Thyroid gland (tissue), 4 donors: ENCODE data around the gene ZNF688. TPM values are rescaled to one million over a fixed set of nuclear protein-coding genes. Genes with fewer than 3 reads are reported as not detected.
A peak's percentile ranks its signal among the peaks of the same experiment; 100 is the strongest.

Source experiments
- DNase-seq, 2 donors: peaks; one replicate each; pipeline ENCODE4 v3.0.0-alpha.2; 2019
- H3K27ac ChIP-seq, 3 donors: fragments of 200-600 bp; sonication (generic); 1 replicate in 2 of 3; 2 replicates in 1 of 3; pipeline ENCODE4 v1.5.1; 2016 to 2019; ENCODE audit warnings: mild to moderate bottlenecking in 1 of 3, moderate library complexity in 1 of 3
- H3K27me3 ChIP-seq: fragments of 200-600 bp; sonication (generic); one replicate; pipeline ENCODE4 v1.5.1; 2019
- H3K36me3 ChIP-seq, 2 donors: fragments of 200-600 bp; sonication (generic); one replicate each; pipeline ENCODE4 v1.5.1; 2016 to 2019
- H3K4me1 ChIP-seq, 2 donors: fragments of 200-600 bp; sonication (generic); one replicate each; pipeline ENCODE4 v1.5.1; 2017 to 2019
- H3K4me3 ChIP-seq, 3 donors: fragments of 200-600 bp; sonication (generic); replicated peaks in 1 of 3; 1 replicate in 2 of 3; 2 replicates in 1 of 3; pipeline ENCODE4 v1.5.1; 2016; ENCODE audit warnings: mild to moderate bottlenecking in 1 of 3
- H3K9me3 ChIP-seq: fragments of 200-600 bp; sonication (generic); one replicate; pipeline ENCODE4 v1.5.1; 2017
- CTCF ChIP-seq, 6 experiments: fragments of 200-600 bp in 3 of 6; fragments of 450-650 bp in 3 of 6; sonication (generic) in 3 of 6; IDR thresholded peaks; one replicate each; pipeline ENCODE4 v1.5.1; 2016 to 2019; ENCODE audit warnings: antibody characterized with exemption in 6 of 6, mild to moderate bottlenecking in 2 of 6, inconsistent platforms in 1 of 6, moderate library complexity in 1 of 6
- POLR2A ChIP-seq, 2 donors: fragments of 450-650 bp; IDR thresholded peaks; one replicate each; pipeline ENCODE4 v1.6.1; 2017; ENCODE audit warnings: antibody characterized with exemption in 2 of 2, mild to moderate bottlenecking in 2 of 2, moderate library complexity in 1 of 2
- WGBS, 2 donors: methylation state at CpG; one replicate each; pipeline ENCODE4 v1.1.5; 2017; 5-methylcytosine and 5-hydroxymethylcytosine counted together
- intact Hi-C: fragments of 100-400 bp; cut with DNase I; formaldehyde crosslinking; loops from one replicate; pipeline ENCODE4 v1.15.1; 2023
- small RNA-seq: library from RNA; depleted of rRNA; stranded (forward); fragments of <200 nt; gene quantifications from one replicate; pipeline ENCODE3, GENCODE V24; 2016
- total RNA-seq, 4 donors: library from RNA; depleted of rRNA; stranded (reverse); fragments of >200 nt; gene quantifications; one replicate each; pipeline ENCODE4 v1.2.3, GENCODE V29; 2016

ZNF688 gene
- total RNA-seq, 4 donors from 2014 or later = 10.6 to 26.1 (median 16.5) TPM

GRCh38 chr16:30521873-30522641 lies 49.5 kb downstream of the ZNF688 start:
- no peaks in the 10 kb centered on the region for H3K9me3 ChIP-seq
- peak in 1 of 2 donors; percentile 5 for DNase-seq
- no peak overlapping the region for H3K27ac ChIP-seq
- TF ChIP-seq CTCF (IDR thresholded peaks at IDR 0.05) (no peak), POLR2A (IDR thresholded peaks at IDR 0.05) (no peak)
- no peak overlapping the region for H3K4me3 ChIP-seq
- no peaks in the 10 kb centered on the region for H3K27me3 ChIP-seq
- WGBS, 2 donors = 42 to 47% methylated on average over 9 to 11 of the region's 11 CpGs
- intact Hi-C loops = no loop called here
- H3K36me3 ChIP-seq = peaks cover 0 to 10% of the 10 kb centered on the region in 2 donors
- H3K4me1 ChIP-seq = peaks cover 0 to 9% of the 10 kb centered on the region in 2 donors

DNA sequence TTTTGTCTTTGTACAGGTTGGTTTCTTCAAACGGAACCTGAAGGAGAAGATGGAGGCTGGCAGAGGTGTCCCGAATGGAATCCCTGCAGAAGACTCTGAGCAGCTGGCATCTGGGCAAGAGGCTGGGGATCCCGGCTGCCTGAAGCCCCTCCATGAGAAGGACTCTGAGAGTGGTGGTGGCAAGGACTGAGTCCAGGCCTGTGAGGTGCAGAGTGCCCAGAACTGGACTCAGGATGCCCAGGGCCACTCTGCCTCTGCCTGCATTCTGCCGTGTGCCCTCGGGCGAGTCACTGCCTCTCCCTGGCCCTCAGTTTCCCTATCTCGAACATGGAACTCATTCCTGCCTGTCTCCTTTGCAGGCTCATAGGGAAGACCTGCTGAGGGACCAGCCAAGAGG lies 50.0 kb downstream of the ZNF688 start:
- peaks cover 0 to 10% of the 10 kb centered on the region in 2 donors for H3K36me3 ChIP-seq
- H3K27me3 ChIP-seq = no peaks in the 10 kb centered on the region
- intact Hi-C loops = no loop called here
- DNase-seq = no peak
- peaks cover 0 to 9% of the 10 kb centered on the region in 2 donors for H3K4me1 ChIP-seq
- no peak overlapping the region for H3K4me3 ChIP-seq
- 95 to 96% methylated on average over 4 to 7 of the region's 7 CpGs for WGBS, 2 donors
- H3K9me3 ChIP-seq = no peaks in the 10 kb centered on the region
- H3K27ac ChIP-seq = no peak overlapping the region
- TF ChIP-seq CTCF (IDR thresholded peaks at IDR 0.05) (no peak), POLR2A (IDR thresholded peaks at IDR 0.05) (no peak)

Small RNA genes lying within 50 kb of the gene (small RNA-seq; reads per million reads assigned to genes)
- gene AC093249.4 = not detected

Other genes starting within 250 kb of the ZNF688 start
- 10 to 100 TPM; 39.1 to 68.5 (median 56.1) TPM for gene CD2BP2, start 216.4 kb downstream of the ZNF688 start, total RNA-seq
- 10 to 100 TPM; 26.6 to 38.1 (median 33.5) TPM for gene TBC1D10B, start 201.2 kb downstream of the ZNF688 start, total RNA-seq
- gene MYL11, start 196.9 kb downstream of the ZNF688 start, total RNA-seq = not detected
- gene SEPTIN1, start 189.2 kb downstream of the ZNF688 start, total RNA-seq = 1 to 10 TPM in 3 of 4 donors, under 1 TPM in 1; 0.56 to 3.4 (median 1.4) TPM
- 10 to 100 TPM in 2 of 4 donors, 1 to 10 TPM in 2; 8.5 to 12.2 (median 9.4) TPM for gene ZNF48, start 176.3 kb downstream of the ZNF688 start, total RNA-seq
- gene ZNF771, start 164.1 kb downstream of the ZNF688 start, total RNA-seq = 10 to 100 TPM in 3 of 4 donors, 1 to 10 TPM in 1; 9.1 to 29.5 (median 19.1) TPM
- 10 to 100 TPM; 18.8 to 26.4 (median 22.5) TPM for gene DCTPP1, start 141.7 kb downstream of the ZNF688 start, total RNA-seq
- gene SEPHS2, start 125.8 kb downstream of the ZNF688 start, total RNA-seq = 10 to 100 TPM; 34.5 to 41.3 (median 39.9) TPM
- gene ITGAL, start 99.0 kb downstream of the ZNF688 start, total RNA-seq = 1 to 10 TPM in 3 of 4 donors, under 1 TPM in 1; 0.56 to 4.6 (median 2.8) TPM
- gene ZNF768, start 45.1 kb downstream of the ZNF688 start, total RNA-seq = 10 to 100 TPM; 27.4 to 44.9 (median 32.3) TPM
- 10 to 100 TPM; 13.6 to 30.7 (median 21.8) TPM for gene ZNF747, start 36.9 kb downstream of the ZNF688 start, total RNA-seq
- gene ZNF764, start 13.3 kb downstream of the ZNF688 start, total RNA-seq = 10 to 100 TPM in 3 of 4 donors, 1 to 10 TPM in 1; 9.3 to 15.4 (median 11.8) TPM
- 10 to 100 TPM; 10.3 to 16.9 (median 12.4) TPM for gene ZNF785, start 14.0 kb upstream of the ZNF688 start, total RNA-seq
- gene ZNF689, start 38.7 kb upstream of the ZNF688 start, total RNA-seq = 10 to 100 TPM in 3 of 4 donors, 1 to 10 TPM in 1; 9.7 to 14.7 (median 11.8) TPM
- gene PRR14, start 79.2 kb upstream of the ZNF688 start, total RNA-seq = 10 to 100 TPM; 26.5 to 44.7 (median 34.7) TPM
- 10 to 100 TPM; 35.6 to 56.8 (median 42.1) TPM for gene FBRS, start 86.7 kb upstream of the ZNF688 start, total RNA-seq
- 10 to 100 TPM; 32.9 to 57.7 (median 50.7) TPM for gene SRCAP, start 127.5 kb upstream of the ZNF688 start, total RNA-seq
- gene PHKG2, start 176.7 kb upstream of the ZNF688 start, total RNA-seq = 10 to 100 TPM; 28.1 to 52.8 (median 42.3) TPM
- 10 to 100 TPM in 3 of 4 donors, 1 to 10 TPM in 1; 9.6 to 24.7 (median 15.5) TPM for gene CFAP119, start 190.3 kb upstream of the ZNF688 start, total RNA-seq
- 100 to 1,000 TPM; 105 to 147 (median 113) TPM for gene RNF40, start 190.6 kb upstream of the ZNF688 start, total RNA-seq
- 10 to 100 TPM; 14.5 to 26.7 (median 19.0) TPM for gene ZNF629, start 215.5 kb upstream of the ZNF688 start, total RNA-seq